HEK293T (cell line): Measurements from ENCODE around the gene PLA2G15.
A peak's percentile ranks its signal among the peaks of the same experiment; 100 is the strongest.

Experiments used
- CTCF ChIA-PET: fragments of 350-600 bp; formaldehyde crosslinking; extraction: SDS; loops from one replicate; lab custom pipeline; 2021; ENCODE audit warnings: antibody characterized with exemption, inconsistent platforms; lab: Yijun Ruan, JAX
- POLR2A ChIA-PET: fragments of 350-600 bp; formaldehyde crosslinking; extraction: SDS; loops from one replicate; lab custom pipeline; 2020; ENCODE audit warnings: antibody characterized with exemption, inconsistent platforms; lab: Yijun Ruan, JAX
- DNase-seq: peaks from one replicate; pipeline ENCODE4 v3.0.0; 2012; ENCODE audit warnings: mixed read lengths; ENCODE audit errors: extremely low spot score
- ARNT ChIP-seq: fragments of 450-650 bp; IDR thresholded peaks from 2 replicates; pipeline ENCODE4 v1.6.1; 2017; ENCODE audit warnings: mild to moderate bottlenecking
- BHLHE40 ChIP-seq: fragments of 450-650 bp; IDR thresholded peaks from 2 replicates; pipeline ENCODE4 v1.6.1; 2016; ENCODE audit warnings: mild to moderate bottlenecking, moderate library complexity, borderline replicate concordance
- CTBP1 ChIP-seq: fragments of 450-650 bp; IDR thresholded peaks from 2 replicates; pipeline ENCODE4 v1.6.1; 2016; ENCODE audit warnings: borderline replicate concordance
- ELF4 ChIP-seq: fragments of 450-650 bp; IDR thresholded peaks from 2 replicates; pipeline ENCODE4 v1.6.1; 2017; ENCODE audit warnings: antibody characterized with exemption
- FOXA1 ChIP-seq: fragments of 450-650 bp; IDR thresholded peaks from 2 replicates; pipeline ENCODE4 v1.6.1; 2016; ENCODE audit warnings: mild to moderate bottlenecking
- FOXK2 ChIP-seq: fragments of 450-650 bp; IDR thresholded peaks from 2 replicates; pipeline ENCODE4 v1.6.1; 2016; ENCODE audit warnings: mild to moderate bottlenecking
- FOXM1 ChIP-seq: fragments of 450-650 bp; IDR thresholded peaks from 2 replicates; pipeline ENCODE4 v1.6.1; 2017; ENCODE audit warnings: mild to moderate bottlenecking, borderline replicate concordance
- HDGF ChIP-seq: fragments of 450-650 bp; IDR thresholded peaks from 2 replicates; pipeline ENCODE4 v1.6.1; 2017; ENCODE audit warnings: antibody characterized with exemption, borderline replicate concordance
- L3MBTL2 ChIP-seq: fragments of 450-650 bp; conservative IDR thresholded peaks from 2 replicates; pipeline ENCODE4 v1.6.1; 2016; ENCODE audit warnings: mild to moderate bottlenecking
- LEF1 ChIP-seq: fragments of 450-650 bp; IDR thresholded peaks from 2 replicates; pipeline ENCODE4 v1.6.1; 2017; ENCODE audit warnings: mild to moderate bottlenecking, borderline replicate concordance
- NFRKB ChIP-seq: fragments of 450-650 bp; IDR thresholded peaks from 2 replicates; pipeline ENCODE4 v1.6.1; 2016; ENCODE audit warnings: mild to moderate bottlenecking, moderate library complexity
- SP1 ChIP-seq: fragments of 450-650 bp; IDR thresholded peaks from 2 replicates; pipeline ENCODE4 v1.6.1; 2017
- SUZ12 ChIP-seq: fragments of 450-650 bp; IDR thresholded peaks from 2 replicates; pipeline ENCODE4 v1.6.1; 2016; ENCODE audit warnings: mild to moderate bottlenecking
- TARDBP ChIP-seq: fragments of 450-650 bp; IDR thresholded peaks from 2 replicates; pipeline ENCODE4 v1.6.1; 2016
- ZNF384 ChIP-seq: fragments of 450-650 bp; IDR thresholded peaks from 2 replicates; pipeline ENCODE4 v1.6.1; 2016
- TF ChIP-seq, protein P1 (sequence below): fragments of 450-650 bp; IDR thresholded peaks from 2 replicates; pipeline ENCODE4 v1.6.1; 2016

Gene PLA2G15

DNA sequence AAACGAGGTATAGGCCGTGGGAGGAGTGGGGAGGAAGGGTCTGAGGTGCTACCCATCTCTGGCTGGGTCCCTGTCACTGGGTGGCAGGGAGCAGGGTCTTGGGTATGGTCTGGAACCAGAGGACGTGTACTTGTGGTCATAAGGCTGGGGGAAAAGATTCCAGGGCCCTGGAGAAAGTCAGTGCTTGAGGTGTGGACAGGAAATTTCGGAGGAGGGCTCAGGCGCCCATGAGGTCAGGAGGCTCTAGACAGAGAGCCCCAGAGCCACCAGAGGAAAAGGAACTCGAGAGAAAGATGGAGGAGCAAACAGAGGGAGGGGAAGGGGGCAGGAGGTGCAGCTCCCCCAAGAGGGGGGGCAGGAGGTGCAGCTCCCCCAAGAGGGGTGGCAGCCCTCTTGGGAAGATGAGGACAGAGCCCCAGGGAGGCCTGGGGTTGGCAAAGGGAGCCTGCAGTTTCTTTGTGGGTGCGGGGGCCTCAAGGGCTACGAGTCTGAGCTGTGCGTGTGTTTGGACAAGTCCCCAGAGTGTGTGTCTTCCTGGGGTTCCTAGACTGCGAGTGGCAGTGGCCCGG is 18.5 kb downstream of the PLA2G15 start:
- POLR2A ChIA-PET, result interaction anchor here (0.7 to 3.6 kb wide), 16 partner anchors 9 to 241 kb away, joined by 3 to 35 read pairs (median 4); partner anchors contain the start of genes DDX28, DUS2, PLA2G15 and PRMT7
- DNase-seq, result no peak

DNA sequence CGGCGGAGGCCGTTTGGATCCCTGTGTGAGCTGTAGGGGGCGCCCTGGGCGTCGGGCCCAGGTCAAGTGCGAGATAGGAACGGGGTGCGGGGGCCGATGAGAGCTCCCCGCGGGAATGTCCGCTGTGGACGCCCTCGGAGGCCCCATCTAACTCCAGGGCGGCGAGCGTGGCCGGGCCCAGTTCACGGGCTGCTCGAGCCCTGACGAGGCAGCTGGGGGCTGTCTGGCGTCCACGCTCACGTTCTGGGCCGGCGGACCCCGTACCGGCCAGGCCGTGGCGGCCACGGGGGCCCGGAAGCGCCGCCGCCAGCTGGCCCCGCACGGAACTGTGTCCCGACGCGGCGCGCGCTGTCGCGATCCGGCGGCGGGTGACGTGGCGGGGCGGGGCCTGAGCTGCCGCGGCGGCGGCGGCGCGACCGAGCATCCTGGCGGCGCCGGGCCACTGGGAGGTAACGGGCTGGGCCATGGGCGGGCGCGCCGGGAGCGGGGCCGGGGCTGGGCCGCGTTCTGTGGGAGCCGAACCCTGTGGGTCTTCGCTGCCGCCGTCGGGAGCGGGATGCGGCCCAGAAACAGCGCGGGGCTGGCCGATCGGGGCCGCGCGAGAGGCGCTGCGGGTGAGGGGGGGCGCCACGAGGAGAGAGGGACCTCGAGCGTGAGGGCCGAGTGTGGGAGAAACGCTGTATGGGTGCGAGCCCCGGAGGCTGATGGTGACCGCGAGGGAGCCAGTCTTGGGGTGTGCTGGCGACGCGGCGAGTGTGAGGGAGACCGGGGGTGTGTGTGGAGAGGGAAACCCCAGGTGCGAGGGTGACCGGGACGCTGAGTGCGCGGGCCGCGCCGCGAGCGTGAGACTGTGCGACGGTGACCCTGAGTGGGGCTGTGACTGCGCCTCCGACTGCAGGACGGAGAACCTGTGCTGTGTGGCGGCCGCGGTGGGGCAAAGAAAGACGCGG is 19.2 kb downstream of the PLA2G15 start, which contains the start of gene SLC7A6:
Gene SLC7A6 (plus strand): TSS at position 399 of the 950 bp plus-strand sequence. CDS start 10,201 bp downstream, outside the sequence.
- POLR2A ChIA-PET, result interaction anchor here (0.7 to 3.6 kb wide), 17 partner anchors 9 to 242 kb away, joined by 3 to 35 read pairs (median 4); partner anchors contain the start of genes DDX28, DUS2, PLA2G15 and PRMT7
- CTCF ChIA-PET, result interaction anchor here (0.6 to 2.2 kb wide), 19 partner anchors 8 to 257 kb away, joined by 3 to 28 read pairs (median 4); partner anchors contain the start of genes PLA2G15, PRMT7 and SLC7A6OS
- TF ChIP-seq ZNF384 (no peak), FOXM1 (peak; percentile 59; the same call in 1 of the 2 replicates), SP1 (no peak), FOXK2 (no peak), CTBP1 (no peak), ELF4 (no peak), HDGF (no peak), TARDBP (no peak), L3MBTL2 (peak; percentile 83), ARNT (0 out of 2 replicates have a peak, but pooled peaks have one; percentile 40)
- peak; percentile 79 for DNase-seq

More for the DNA sequence above, 18.5 kb downstream of the PLA2G15 start:
- no peak for TF ChIP-seq ARNT
- TF ChIP-seq TARDBP, result no peak
- no peak for TF ChIP-seq BHLHE40
- TF ChIP-seq ELF4, result no peak
- TF ChIP-seq L3MBTL2, result no peak
- TF ChIP-seq FOXM1, result no peak
- TF ChIP-seq NFRKB, result no peak
- no peak for TF ChIP-seq CTBP1
- TF ChIP-seq, protein P1, sequence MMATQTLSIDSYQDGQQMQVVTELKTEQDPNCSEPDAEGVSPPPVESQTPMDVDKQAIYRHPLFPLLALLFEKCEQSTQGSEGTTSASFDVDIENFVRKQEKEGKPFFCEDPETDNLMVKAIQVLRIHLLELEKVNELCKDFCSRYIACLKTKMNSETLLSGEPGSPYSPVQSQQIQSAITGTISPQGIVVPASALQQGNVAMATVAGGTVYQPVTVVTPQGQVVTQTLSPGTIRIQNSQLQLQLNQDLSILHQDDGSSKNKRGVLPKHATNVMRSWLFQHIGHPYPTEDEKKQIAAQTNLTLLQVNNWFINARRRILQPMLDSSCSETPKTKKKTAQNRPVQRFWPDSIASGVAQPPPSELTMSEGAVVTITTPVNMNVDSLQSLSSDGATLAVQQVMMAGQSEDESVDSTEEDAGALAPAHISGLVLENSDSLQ, result no peak
- TF ChIP-seq FOXK2, result no peak
- no peak for TF ChIP-seq SP1
- TF ChIP-seq ZNF384, result no peak
- no peak for TF ChIP-seq HDGF
- TF ChIP-seq SUZ12, result no peak
- no peak for TF ChIP-seq LEF1
- no peak for TF ChIP-seq FOXA1
- CTCF ChIA-PET, result interaction anchor here (0.6 to 2.2 kb wide), 19 partner anchors 9 to 258 kb away, joined by 3 to 28 read pairs (median 5); partner anchors contain the start of genes PLA2G15, PRMT7 and SLC7A6OS

DNA sequence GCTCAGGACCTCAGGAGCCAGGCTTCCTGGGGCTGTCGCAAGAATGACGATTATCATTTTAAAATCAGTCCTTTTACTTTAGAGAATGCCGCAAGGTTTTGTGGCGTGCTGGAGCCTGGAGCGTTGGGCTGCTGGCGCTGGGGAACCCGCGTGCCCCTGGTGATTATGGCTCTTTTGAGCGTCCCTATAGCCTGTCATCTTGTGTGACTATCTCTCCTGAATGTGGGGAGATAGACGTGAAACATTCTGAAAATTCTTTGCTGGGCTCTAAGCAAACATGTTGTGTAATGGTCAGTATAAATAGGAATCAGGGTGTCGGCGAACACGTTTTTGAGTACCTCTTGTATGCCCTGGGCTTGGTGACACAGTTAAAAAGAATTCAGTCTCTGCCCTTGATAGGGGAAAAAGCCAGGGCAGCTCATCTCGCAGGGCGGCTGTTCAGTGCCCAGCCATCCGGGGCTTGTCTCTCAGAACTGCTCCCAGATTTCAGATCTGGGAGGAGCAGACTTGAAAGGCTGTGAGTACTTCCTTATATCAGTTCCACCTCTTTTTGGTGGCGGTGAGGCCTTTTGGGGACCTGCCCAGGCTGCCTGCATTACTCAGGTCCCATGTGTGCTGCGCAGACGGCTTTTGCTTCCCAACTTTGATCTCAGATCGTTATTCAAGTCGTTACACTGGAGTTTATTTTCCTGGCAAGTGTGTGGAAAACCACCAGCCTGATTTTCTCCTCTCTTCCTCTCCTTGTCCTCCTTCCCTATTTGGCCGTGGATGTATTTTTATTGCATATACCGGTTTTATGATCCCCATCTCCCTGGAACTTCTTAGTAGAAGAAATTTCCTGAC is 20.1 kb downstream of the PLA2G15 start:
- peak; percentile 32 for DNase-seq
- ChIA-PET POLR2A (interaction anchor here (1.1 to 3.6 kb wide), 2 partner anchors 20 to 46 kb away, joined by 3 to 35 read pairs; partner anchors contain the start of genes PLA2G15, PRMT7 and SLC7A6OS), CTCF (interaction anchor here (2.2 kb wide), 1 partner anchor 63 kb away, joined by 28 read pairs; no protein-coding TSS in a partner anchor)
- TF ChIP-seq SUZ12, result no peak
- no peak for TF ChIP-seq ZNF384

DNA sequence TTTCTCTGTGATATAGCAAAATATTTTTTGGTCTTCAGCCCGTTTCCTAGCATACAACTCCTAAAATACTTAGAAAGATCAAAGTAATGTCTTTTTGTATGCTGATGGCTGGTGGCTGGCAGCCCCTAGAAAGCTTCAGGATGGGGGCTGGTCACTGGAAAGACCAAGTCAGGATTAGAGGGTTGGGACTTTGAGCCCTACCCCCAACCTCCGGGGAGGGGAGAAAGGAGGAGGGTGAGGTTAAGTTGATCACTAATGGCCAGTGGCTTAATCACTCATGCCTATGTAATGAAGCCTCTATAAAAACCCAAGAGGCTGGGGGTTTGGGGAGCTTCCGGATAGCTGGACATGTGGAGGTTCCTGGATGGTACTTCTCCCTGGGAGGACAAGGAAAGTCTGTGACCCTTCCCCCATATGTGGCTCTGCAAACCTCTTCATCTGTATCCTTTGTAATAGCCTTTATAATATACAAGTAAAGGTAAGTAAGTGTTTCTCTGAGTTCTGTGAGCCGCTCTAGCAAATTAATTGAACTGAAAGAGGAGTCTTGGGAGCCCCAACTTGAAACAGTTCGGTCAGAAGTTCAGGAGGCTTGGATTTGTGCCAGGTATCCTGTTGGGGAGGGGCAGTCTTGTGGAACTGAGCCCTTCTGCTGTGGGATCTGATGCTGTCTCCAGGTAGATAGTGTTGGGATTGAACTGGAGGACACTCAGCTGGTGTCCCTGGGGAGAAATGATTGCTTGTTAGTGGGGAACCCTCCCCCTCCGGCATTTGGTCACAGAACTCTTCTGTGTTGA is 22.6 kb downstream of the PLA2G15 start:
- DNase-seq, result no peak
- CTCF ChIA-PET, result no interaction called here
- POLR2A ChIA-PET, result interaction anchor here (1.9 kb wide), 1 partner anchor 43 kb away, joined by 9 read pairs; the partner anchor contains the start of genes PRMT7 and SLC7A6OS
- TF ChIP-seq ARNT, result no peak

DNA sequence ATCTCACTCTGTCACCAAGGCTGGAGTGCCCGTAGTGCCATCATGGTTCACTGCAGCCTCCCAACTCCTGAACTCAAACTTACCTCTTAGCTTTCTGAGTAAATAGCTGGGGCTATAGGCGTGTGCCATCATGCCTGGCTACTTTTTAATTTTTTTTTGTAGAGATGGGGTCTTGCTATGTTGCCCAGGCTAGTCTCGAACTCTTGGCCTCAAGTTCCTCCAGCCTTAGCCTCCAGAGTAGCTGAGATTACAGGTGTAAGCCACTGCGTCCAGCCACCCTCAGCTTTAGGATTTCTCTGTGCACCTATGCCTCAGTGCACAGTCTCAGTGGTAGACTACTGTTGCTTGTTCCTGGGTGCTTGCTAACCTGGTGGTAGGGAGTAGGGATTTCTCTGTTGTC is 24.6 kb downstream of the PLA2G15 start:
- DNase-seq, result no peak
- ChIA-PET POLR2A (no interaction called here), CTCF (no interaction called here)
- no peak for TF ChIP-seq HDGF
- TF ChIP-seq LEF1, result no peak
- no peak for TF ChIP-seq TARDBP
- no peak for TF ChIP-seq FOXK2
- no peak for TF ChIP-seq ZNF384
- TF ChIP-seq ARNT, result no peak
- TF ChIP-seq CTBP1, result no peak
- no peak for TF ChIP-seq SP1
- TF ChIP-seq, protein P1, result no peak
